DMS79 (cell line): ENCODE results near the gene DTX3.

Experiments
- DNase-seq: peaks from one replicate; lab custom pipeline; 2025; lab: John Stamatoyannopoulos, UW

The DTX3 gene

GRCh38 chr12:57620245-57620935 lies 15.8 kb downstream of the DTX3 start:
- DNase-seq, result no peak

DNA sequence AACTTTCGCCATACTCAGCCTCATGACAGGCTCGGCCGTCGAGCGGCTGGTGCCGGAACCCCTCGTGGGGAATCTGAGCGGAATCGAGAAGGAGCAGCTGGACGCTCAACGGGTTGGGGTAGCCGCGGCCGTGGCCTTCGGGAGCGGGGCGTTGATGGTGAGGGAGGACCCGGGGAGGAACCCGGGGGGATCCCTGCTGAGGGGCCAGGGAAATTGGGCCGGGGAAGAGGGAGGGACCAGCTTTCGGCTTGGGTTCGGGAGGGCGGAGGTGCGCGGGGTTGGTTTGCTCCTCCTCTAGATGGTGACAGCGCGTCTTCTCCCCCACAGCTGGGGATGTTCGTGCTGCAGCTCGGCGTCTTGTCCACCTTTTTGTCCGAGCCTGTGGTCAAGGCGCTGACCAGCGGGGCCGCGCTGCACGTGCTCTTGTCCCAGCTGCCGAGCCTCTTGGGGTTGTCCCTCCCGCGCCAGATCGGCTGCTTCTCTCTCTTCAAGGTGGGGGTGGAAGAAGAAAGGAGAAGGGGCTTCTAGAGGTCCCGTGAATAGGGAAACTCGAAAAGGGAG lies 16.4 kb downstream of the DTX3 start:
- no peak for DNase-seq

DNA sequence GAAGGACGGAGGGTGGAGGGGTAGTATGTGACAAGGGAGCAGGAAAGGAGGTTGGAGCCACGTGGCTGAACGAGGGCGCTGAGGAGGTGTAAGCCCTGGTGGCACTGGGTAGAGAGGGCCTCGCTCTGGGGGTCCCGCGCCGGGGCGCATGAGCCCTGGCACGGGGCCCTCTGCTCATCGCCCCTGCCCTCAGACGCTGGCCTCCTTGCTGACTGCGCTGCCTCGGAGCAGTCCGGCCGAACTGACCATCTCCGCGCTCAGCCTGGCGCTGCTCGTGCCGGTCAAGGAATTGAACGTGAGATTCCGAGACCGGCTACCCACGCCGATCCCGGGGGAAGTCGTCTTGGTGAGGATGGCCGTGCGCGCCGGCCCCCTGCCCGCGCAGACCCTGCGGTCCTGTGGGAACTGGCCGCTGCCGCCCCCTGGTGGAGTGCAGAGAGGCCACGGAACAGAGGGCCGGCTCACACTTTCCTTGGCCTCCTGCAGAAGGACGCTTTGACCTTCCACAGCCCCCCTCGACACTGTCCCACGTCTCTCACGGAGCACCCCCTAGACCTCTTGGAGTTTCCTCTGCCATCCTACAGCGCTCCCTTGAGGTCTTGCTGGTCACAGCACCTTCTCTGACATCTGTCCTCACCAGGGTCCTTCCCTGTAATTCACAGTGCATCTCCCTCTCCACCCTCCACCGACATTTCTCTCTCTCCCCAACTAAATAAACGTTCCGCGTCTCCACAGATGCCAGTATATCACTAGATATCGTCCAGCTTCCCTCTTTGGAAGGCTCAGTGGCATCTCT lies 17.1 kb downstream of the DTX3 start:
- no peak for DNase-seq

DNA sequence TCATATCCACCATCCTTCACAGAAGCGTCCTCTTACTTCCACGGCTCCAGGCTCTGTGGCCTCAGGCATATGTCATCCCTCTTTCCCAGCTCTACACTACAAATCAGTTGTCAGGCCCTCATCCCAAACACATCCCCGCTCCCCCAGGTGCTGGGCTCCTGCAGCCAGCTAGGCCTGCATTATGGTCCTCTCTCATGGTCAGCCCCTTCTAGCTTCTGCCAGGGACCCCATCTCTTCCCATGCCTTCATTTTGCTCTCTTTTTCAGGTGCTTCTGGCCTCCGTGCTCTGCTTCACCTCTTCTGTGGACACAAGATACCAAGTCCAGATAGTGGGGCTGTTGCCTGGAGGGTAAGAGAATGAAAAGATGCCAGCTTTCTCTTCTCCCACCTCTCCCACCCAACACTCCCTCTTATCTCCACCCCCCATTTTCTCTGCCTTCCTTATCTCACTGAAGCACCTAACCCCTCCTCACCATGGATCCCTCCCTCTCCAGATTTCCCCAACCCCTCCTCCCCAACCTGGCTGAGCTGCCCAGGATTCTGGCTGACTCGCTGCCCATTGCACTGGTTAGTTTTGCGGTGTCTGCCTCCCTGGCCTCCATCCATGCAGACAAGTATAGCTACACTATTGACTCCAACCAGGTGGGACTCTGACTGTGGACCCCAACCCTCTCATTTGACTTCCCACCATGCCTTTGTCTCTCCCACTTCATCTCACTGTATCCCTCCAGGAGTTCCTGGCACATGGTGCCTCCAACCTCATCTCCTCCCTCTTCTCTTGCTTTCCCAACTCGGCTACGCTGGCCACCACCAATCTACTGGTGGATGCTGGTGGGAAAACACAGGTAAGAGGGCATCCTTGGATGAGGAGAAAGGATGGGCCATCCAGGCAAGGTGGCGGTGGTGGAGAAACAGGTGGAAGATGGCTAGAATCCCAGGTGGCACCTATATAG lies 17.9 kb downstream of the DTX3 start:
- DNase-seq, result no peak

DNA sequence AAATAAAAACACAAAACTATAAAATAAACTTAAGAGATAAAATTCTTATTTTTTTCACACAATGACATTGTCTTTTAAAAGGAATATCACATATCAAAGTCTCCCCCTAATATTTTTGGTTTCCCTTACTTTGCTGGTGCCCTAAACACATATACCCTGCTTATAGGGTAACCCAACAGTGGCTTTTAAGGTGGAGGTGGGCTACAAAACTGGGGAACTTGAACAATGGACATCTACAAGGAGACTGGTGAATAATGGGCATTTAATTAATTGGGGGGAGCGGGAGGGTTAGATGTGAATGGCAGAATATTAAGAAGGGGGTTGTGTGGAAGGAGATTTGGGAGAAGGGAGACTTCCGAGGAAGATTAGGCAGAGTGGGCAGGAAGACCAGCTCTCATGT lies 18.8 kb downstream of the DTX3 start:
- no peak for DNase-seq

- no peak for DNase-seq
Measured at GRCh38 chr12:57623811-57624390, 19.3 kb downstream of the DTX3 start.

- no peak for DNase-seq
Measured at GRCh38 chr12:57624441-57625220, 20.0 kb downstream of the DTX3 start.

GRCh38 chr12:57625261-57626032 lies 20.8 kb downstream of the DTX3 start:
- no peak for DNase-seq

DNA sequence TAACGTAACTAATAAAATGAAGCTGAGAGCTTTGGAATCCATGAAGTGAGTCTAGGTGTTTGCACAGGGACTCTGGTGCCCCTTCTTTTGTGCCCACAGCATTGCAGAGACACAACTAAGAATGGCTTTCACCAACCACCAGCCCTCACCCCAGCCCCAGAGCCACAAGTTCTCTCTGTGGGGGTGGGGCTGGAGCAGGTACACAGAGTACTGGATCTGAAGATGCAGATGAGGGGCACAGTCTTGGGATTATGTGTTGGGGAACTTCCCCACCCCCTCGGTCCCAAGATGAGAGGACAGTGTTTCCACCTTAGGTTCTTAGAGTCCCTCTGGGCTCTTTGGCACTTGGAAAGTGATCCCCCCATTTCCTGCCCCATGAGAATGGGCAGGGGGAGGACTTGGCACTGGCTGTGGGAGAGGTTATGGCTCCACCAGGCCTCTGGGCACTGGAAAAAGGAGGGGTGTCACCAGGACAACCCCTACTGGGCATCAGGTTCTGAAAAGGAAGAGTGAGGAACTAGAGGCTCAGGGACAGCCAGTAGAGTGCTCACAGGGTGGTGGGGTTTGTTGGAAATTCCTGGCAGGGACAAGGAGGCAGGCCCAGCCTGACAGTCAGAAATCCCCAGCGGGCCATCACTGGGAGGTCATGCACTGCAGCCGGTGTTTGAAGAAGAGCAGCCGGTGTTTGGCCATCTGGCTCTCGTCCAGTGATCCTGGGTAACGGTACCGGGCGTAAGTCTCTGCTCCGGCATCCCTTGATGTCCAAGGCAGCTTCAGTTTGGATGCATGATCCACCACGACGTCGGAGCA lies 21.7 kb downstream of the DTX3 start:
- no peak for DNase-seq

GRCh38 chr12:57626921-57627445 lies 22.4 kb downstream of the DTX3 start:
- no peak for DNase-seq

GRCh38 chr12:57627501-57628279 lies 23.1 kb downstream of the DTX3 start:
- no peak for DNase-seq

GRCh38 chr12:57628280-57629191 lies 23.9 kb downstream of the DTX3 start:
- no peak for DNase-seq

DNA sequence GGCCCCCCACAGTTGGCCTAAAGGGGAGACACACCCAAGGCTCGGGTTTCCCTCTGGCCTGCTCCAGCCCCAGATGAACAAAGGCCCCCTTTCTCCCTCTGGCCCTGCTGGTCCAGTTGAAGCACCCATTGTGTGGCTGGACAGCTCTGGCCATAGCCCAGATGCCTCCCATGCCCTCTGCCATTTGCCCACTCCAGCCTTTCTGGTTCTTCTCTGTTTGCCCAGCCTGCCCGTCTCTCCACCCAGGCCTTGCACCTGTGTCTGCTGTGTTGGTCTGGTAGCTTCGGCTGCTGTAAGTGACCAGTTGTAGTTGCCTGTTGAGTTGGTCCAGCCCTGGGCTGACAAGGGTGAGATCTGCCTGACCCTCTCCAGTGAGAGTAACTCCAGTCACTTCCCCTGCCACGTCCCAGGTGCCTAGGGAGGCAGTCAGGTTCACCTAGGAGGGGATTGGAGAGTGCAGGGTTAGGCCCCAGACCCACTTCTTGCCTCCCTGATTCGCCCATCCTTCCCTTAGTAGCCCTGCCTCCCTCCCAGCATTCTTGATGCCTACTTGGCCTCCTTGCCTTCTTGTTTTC lies 25.4 kb downstream of the DTX3 start:
- no peak for DNase-seq

DNA sequence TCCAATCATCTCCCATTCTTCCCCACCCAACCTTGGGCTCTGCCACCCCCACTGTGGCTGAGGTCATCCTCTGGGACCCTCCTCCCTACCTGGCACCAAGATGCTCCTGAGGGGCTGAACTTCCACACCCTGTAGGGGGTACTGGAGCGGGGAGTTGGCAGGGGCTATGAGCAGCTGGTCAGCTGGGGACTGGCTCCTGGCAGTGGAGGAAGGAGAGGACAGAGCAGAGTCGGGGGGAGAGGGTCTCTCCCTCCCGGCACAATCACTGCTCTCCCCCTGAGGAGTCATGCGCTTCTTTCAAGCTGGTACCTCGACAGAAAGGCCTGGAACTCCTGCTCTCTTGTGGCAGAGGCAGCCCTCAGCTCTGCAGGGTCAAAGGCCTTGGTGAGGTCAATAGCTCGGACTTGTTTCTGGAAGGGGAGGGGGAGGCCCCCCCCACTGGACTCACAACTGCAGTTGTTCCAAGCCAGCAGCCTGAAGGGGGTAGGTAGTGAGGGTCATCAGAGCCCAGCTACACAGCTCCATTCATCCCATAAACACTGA lies 26.3 kb downstream of the DTX3 start:
- DNase-seq, result no peak

GRCh38 chr12:57631566-57632072 lies 27.0 kb downstream of the DTX3 start:
- no peak for DNase-seq
